Central memory CD4-positive, alpha-beta T cell (primary cell): Measurements from ENCODE around the gene SCO2.
A peak's percentile ranks its signal among the peaks of the same experiment; 100 is the strongest.
"Not testable (repeated sequence)": the region's sequence is repeated elsewhere in the genome, so short reads cannot be mapped to it uniquely, and the experiment has no call there.

ENCODE experiments used
- DNase-seq: peaks from one replicate; pipeline ENCODE4 v3.0.0; 2022

Gene SCO2

GRCh38 chr22:50531546-50531961 lies 6.2 kb upstream of the SCO2 start:
- peak; percentile 50 for DNase-seq

- DNase-seq: peak; percentile 69
Measured at GRCh38 chr22:50530877-50531545, 5.6 kb upstream of the SCO2 start.

GRCh38 chr22:50530580-50530876 lies 5.1 kb upstream of the SCO2 start:
- no peak for DNase-seq

GRCh38 chr22:50529897-50530579 lies 4.6 kb upstream of the SCO2 start, which contains the start of gene TYMP:
TSS of gene TYMP (minus strand) at chr22:50530012. CDS start at chr22:50529709, 303 bp downstream.
- peak; percentile 50 for DNase-seq

- no peak for DNase-seq
Measured at GRCh38 chr22:50529416-50529896, 4.1 kb upstream of the SCO2 start.

- DNase-seq: no peak
Measured at GRCh38 chr22:50528682-50529415, 3.5 kb upstream of the SCO2 start.

GRCh38 chr22:50527921-50528681 lies 2.7 kb upstream of the SCO2 start:
- DNase-seq: no peak

- no peak for DNase-seq
Measured at GRCh38 chr22:50526834-50527801, 1.7 kb upstream of the SCO2 start.

GRCh38 chr22:50526108-50526833 lies 873 bp upstream of the SCO2 start:
- DNase-seq: peak; percentile 80

GRCh38 chr22:50525858-50526107 lies 385 bp upstream of the SCO2 start:
- DNase-seq: no peak

- DNase-seq: no peak
Measured at GRCh38 chr22:50524676-50525103, 708 bp downstream of the SCO2 start.

GRCh38 chr22:50523806-50524675 lies 1.4 kb downstream of the SCO2 start:
- DNase-seq: no peak

- no peak for DNase-seq
Measured at GRCh38 chr22:50523458-50523805, 2.0 kb downstream of the SCO2 start.

GRCh38 chr22:50522806-50523438 lies 2.5 kb downstream of the SCO2 start:
- DNase-seq: no peak

GRCh38 chr22:50522208-50522805 lies 3.1 kb downstream of the SCO2 start:
- DNase-seq: no peak

GRCh38 chr22:50521710-50522109 lies 3.7 kb downstream of the SCO2 start:
- DNase-seq: no peak

GRCh38 chr22:50520826-50521453 lies 4.5 kb downstream of the SCO2 start:
- DNase-seq: no peak

- DNase-seq: not testable (repeated sequence)
Measured at GRCh38 chr22:50520184-50520583, 5.2 kb downstream of the SCO2 start.

- DNase-seq: no peak
Measured at GRCh38 chr22:50519151-50519550, 6.2 kb downstream of the SCO2 start.
